HuH-7.5 (cell line): Measurements from ENCODE around the gene AP4B1.

Source experiments
- DNase-seq: peaks from one replicate; pipeline ENCODE4 v3.0.0; 2011; ENCODE audit warnings: low spot score

Gene AP4B1

GRCh38 chr1:113930499-113931161 lies 26.0 kb upstream of the AP4B1 start:
- DNase-seq, result peak; percentile 31

GRCh38 chr1:113929750-113930498 lies 25.3 kb upstream of the AP4B1 start:
- peak; percentile 62 for DNase-seq

- DNase-seq, result peak; percentile 88
These were observed 24.5 kb upstream of the AP4B1 start, which contains the start of gene HIPK1 for GRCh38 chr1:113928941-113929749. HIPK1 (plus strand) TSS chr1:113929324.

- no peak for DNase-seq
These were observed 23.8 kb upstream of the AP4B1 start for GRCh38 chr1:113928187-113928930.

GRCh38 chr1:113924473-113924872 lies 19.9 kb upstream of the AP4B1 start:
- DNase-seq, result no peak

- DNase-seq, result no peak
These were observed 18.4 kb upstream of the AP4B1 start for GRCh38 chr1:113922957-113923356.

- DNase-seq, result no peak
These were observed 13.6 kb upstream of the AP4B1 start for GRCh38 chr1:113918243-113918642.

- DNase-seq, result no peak
These were observed 12.9 kb upstream of the AP4B1 start for GRCh38 chr1:113917400-113918082.

- DNase-seq, result no peak
These were observed 12.4 kb upstream of the AP4B1 start for GRCh38 chr1:113916974-113917373.

GRCh38 chr1:113913887-113914664 lies 9.5 kb upstream of the AP4B1 start:
- DNase-seq, result no peak

- no peak for DNase-seq
These were observed 8.7 kb upstream of the AP4B1 start for GRCh38 chr1:113913312-113913668.

GRCh38 chr1:113912594-113913311 lies 8.2 kb upstream of the AP4B1 start:
- no peak for DNase-seq

GRCh38 chr1:113905435-113905861 lies 849 bp upstream of the AP4B1 start:
- peak; percentile 52 for DNase-seq

- DNase-seq, result peak; percentile 61
These were observed 316 bp downstream of the AP4B1 start for GRCh38 chr1:113904293-113904673.

- no peak for DNase-seq
These were observed 902 bp downstream of the AP4B1 start for GRCh38 chr1:113903501-113904292.

- no peak for DNase-seq
These were observed 3.4 kb downstream of the AP4B1 start for GRCh38 chr1:113901191-113901590.

GRCh38 chr1:113899111-113899510 lies 5.5 kb downstream of the AP4B1 start:
- DNase-seq, result no peak

GRCh38 chr1:113898241-113898814 lies 6.3 kb downstream of the AP4B1 start:
- DNase-seq, result no peak

GRCh38 chr1:113895961-113896360 lies 8.6 kb downstream of the AP4B1 start:
- no peak for DNase-seq
